GM18507 (cell line): ENCODE measurements around the gene PNPLA3.

Experiments used
- DNase-seq: peaks from one replicate; pipeline ENCODE4 v3.0.0; 2011; ENCODE audit warnings: low read depth; ENCODE audit not compliant: insufficient read length; ENCODE audit errors: extremely low spot score
- FAIRE-seq: peaks from 2 replicates; lab custom pipeline; 2011; peaks lifted over from hg19 to GRCh38; lab: Jason Lieb, UNC

PNPLA3 gene, protein sequence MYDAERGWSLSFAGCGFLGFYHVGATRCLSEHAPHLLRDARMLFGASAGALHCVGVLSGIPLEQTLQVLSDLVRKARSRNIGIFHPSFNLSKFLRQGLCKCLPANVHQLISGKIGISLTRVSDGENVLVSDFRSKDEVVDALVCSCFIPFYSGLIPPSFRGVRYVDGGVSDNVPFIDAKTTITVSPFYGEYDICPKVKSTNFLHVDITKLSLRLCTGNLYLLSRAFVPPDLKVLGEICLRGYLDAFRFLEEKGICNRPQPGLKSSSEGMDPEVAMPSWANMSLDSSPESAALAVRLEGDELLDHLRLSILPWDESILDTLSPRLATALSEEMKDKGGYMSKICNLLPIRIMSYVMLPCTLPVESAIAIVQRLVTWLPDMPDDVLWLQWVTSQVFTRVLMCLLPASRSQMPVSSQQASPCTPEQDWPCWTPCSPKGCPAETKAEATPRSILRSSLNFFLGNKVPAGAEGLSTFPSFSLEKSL

DNA sequence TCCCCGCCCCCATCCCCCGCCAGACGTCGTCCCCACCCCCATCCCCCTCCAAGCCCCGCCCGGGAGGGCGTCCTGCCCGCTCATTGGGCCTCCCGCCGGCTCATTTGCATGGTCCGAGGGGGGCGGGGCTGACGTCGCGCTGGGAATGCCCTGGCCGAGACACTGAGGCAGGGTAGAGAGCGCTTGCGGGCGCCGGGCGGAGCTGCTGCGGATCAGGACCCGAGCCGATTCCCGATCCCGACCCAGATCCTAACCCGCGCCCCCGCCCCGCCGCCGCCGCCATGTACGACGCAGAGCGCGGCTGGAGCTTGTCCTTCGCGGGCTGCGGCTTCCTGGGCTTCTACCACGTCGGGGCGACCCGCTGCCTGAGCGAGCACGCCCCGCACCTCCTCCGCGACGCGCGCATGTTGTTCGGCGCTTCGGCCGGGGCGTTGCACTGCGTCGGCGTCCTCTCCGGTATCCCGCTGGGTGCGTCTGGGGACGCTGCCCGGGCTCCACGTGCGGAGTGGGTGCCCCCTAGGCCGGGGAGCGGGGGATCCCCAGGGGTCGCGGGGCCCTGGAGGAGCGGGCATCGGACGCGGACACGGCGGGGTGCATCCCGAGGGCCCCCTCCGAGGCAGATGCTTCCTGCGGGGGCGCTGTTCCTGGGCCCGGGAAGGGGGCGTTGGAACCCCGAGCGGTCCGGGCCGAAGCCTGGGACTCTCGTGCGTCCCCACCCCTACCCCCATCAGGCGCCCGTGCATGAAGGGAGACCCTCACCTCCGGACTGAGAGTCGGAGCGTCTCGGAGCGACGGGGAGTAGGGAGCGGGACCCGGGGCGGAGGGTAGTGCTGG is at the start of gene PNPLA3:
PNPLA3 (plus strand) TSS at position 175 of the 834 bp plus-strand sequence; CDS start at position 282, 107 bp downstream.
- DNase-seq (peak; percentile 65), FAIRE-seq (no peak)

- DNase-seq (no peak), FAIRE-seq (no peak)
Measured at GRCh38 chr22:43876866-43877509, 46.6 kb upstream of the PNPLA3 start.

DNA sequence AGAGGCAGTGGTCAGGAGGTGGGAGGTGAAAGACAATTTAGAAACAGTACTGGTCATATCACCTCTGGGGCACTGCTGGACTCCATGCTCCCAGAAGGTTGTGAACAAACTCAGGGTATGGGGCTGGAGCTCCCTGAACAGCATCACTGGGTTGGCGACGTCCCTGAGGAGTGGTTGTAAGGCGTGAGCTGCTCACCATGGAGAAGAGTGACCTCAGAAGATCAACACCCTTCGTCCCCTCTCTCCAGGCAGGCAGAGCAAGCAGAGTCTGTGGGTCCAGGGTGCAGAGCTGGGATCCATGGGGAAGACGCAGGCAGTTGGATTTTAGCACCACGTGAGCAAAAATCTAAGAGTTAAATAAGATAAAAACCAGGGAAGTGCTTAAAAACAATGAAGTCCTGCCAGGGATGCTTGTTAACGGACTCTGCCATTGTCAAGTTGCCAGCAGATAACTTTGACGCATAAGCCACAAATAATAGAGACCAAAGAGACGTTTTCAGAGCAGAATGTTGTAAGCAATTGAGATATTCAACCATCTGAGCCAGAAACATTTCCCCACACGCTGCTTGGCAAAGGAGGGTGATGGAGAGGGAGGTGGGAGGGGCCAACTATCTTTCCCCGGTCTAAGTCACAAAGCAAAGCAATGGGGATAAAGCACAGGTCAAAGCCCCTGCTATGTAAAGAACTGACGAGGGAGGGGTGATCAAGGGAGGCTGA is 45.4 kb upstream of the PNPLA3 start:
- no peak for FAIRE-seq
- DNase-seq, result no peak

DNA sequence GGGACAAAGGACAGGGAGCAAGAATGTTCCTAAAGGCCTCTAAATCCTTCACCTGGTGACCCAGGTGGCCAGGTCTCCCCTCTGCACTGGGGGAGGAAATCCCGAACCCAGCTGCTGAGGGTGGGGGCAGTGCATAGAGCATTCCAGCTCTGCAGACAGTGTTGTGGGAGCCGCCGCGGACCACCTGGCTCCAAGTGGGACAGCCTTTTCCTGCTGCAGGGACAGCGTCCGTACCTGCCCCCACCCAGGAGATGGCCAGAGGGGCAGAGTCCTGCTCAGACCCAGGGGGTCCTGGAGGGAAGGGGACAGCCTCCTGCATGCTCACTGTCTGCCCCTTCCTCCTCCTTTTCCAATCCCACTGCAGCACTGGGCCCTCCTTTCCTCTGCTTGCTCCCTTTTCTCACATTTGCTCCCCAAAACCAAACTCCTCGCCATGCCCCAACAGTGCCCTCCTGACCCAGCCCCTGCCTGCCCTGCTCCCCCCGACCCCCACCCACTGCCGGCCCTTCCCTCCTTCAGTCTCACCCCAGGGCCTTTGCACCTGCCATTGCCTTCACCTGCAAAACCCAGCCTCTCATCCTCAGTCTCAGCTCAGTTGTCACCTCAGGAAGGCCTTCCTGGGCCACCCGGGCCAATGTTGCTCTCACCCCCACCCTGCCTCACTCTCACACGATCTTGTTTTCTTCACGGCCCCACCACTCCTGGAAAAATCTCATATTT is 44.6 kb upstream of the PNPLA3 start:
- DNase-seq (no peak), FAIRE-seq (no peak)

GRCh38 chr22:43879901-43880540 is 43.6 kb upstream of the PNPLA3 start:
- no peak for DNase-seq
- FAIRE-seq, result no peak

GRCh38 chr22:43880541-43880991 is 43.0 kb upstream of the PNPLA3 start:
- no peak for DNase-seq
- FAIRE-seq, result no peak

DNA sequence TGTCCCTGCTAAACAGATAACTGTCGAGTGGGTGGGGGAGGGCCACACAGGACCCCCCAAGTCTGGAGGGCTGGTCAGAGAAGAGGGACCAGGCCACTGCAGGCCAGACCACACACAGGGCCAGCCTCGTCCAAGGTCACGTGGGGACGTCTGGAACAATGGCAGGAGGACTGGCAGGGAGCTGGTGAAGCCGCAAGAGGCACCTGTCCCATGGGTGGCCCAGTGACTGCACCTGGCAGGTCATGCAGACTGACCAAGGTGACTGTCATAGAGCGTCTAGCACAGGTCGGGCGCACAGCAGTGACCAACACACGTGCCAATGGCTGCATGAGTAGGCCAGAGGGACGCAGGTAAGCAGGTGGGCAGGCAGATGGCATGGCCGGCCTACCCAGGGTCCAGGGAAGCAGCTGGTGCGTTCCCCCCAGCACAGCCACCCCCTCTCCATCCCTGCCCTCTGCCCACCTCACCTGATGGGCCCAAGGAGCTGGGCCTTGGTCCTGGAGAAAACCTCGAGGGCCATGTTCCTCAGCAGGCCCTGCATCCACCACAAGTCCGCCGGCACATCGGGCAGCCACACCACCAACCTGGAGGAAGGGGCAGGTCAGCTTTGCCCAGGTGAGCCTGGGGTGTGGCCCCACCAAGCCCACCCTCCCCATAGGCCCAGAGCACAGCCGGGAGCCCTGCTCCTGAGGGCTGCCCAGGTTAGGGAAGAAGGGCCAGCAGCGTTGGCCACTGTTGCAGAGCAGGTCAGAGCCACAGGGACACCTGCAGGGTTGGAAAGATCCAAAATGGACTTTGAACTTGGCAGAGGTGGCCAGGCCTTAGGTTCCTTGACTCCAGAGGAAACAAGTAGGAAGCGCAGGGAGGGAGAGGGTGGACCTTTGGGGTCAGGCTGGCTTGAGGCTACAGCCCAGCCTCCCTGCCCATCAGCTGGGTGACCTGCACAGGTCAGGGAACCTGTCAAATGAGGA is 42.2 kb upstream of the PNPLA3 start:
- DNase-seq, result no peak
- no peak for FAIRE-seq

DNA sequence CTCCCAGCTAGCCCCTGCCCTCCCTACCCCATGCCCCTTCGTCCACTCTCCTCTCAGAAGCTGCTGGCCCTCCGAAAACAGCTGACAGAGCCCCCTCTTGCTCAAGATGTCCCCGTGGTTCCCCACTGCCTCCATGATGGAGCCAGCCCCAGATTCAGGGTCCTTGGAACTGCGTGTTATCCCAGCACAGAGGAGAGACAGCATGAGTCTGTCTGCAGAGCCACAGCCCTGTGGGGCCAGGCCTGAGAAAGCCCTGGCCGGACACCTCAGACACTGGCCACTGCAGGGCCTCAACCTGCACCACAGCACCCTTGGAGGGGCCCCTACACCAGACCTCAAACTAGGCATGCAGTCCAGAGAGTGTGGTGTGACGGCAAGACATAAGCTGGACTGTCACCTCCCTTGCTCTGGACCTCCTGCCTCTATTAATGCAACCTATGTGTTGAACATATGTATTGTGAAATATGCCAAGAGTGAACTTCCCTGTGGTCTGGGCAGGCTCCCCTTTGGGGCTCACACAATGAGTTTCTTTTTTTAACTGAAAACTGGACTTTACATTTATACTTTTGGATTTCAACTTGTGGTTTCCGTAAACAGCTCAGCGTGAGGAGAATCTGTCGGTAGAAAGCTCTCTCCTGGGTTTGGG is 41.4 kb upstream of the PNPLA3 start:
- DNase-seq (no peak), FAIRE-seq (no peak)

DNA sequence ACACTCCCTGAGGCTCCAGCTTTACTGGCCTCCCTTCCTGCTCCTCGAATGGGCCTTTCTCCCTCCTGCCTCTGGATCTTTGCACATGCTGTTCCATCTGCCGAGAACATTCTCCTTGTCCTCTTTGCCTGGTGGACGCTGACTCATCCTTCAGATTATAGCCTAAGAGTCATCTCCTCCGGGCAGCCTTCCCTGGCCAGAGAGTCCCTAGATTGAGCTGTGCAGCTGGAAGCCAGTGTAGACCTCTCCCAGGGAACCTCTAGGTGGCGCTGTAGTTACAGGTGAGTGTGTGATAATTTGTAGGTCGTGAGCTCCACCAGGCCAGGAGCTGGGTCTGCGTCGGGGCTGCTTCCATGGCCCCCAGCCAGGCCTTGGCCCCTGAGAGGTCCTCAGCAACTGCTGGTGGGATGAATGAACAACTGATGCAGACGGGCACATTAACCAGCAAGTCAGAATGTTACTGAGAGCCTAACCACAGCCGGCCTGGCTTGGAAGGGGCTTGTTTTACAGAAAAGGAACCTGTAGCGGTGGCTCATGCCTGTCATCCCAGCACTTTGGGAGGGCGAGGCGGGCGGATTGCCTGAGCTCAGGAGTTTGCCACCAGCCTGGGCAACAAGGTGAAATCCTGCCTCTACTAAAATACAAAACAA is 40.5 kb upstream of the PNPLA3 start:
- FAIRE-seq (peak; percentile 84), DNase-seq (peak; percentile 53)

DNA sequence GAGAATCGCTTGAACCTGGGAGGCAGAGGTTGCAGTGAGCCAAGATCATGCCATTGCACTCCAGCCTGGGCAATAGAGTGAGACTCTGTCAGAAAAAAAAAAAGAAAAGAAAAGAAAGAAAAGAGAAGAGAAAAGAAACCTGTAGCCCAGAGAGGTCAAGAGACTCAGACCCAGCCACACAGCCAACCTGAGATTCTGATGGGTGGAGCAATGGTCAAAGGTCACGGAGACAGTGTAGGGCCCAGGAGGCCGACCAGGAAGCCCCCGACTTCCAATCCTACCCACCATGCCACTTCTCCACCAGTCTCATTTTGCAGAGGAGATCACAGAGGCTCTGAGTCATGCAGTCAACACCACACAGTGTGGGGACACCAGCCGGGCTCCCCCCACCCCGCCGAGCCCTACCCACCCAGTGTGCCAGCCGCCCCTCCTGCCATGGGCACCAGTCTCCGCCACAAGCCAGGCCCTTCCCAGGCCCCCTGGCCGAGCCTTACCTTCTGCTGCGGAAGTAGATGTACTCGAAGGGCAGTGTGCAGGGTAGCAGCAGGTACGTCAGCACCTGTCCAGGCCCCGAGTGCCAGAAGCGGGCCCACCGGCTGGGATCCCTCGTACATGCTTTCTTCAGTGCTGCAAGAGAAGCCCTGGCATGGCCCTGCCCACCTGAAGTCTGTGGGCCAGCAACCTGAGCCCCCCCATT is 39.7 kb upstream of the PNPLA3 start:
- no peak for DNase-seq
- FAIRE-seq, result no peak

GRCh38 chr22:43884600-43885318 is 38.8 kb upstream of the PNPLA3 start:
- FAIRE-seq, result peak; percentile 98

DNA sequence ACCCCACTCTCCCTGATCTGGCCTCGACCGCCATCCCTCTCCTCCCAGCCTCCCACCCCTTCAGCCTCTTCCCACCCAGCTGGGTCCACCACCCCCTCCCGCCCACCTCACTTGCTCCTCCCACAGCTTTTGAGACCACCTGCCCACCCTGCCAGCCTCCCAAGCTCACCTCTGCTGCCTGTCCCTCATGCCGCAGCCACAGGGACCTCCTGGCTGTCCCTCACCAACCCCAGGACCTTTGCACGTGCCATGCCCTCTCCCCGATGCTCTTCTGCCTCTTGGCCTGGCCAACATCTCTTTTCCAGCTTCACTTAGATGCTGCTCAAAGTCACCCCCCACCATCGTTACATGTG is 38.3 kb upstream of the PNPLA3 start:
- no peak for FAIRE-seq
- DNase-seq, result no peak

More at GRCh38 chr22:43884600-43885318, 38.8 kb upstream of the PNPLA3 start:
- peak; percentile 71 for DNase-seq

GRCh38 chr22:43885786-43886185 is 37.8 kb upstream of the PNPLA3 start:
- FAIRE-seq, result no peak
- no peak for DNase-seq

- FAIRE-seq (no peak), DNase-seq (no peak)
Measured at GRCh38 chr22:43886231-43886630, 37.4 kb upstream of the PNPLA3 start.

- no peak for FAIRE-seq
- no peak for DNase-seq
Measured at GRCh38 chr22:43887391-43887790, 36.2 kb upstream of the PNPLA3 start.
